Measurements from ENCODE around the gene PPBP.

- TF ChIP-seq ZSCAN18 (CRISPR knock-in tag; IDR thresholded peaks at IDR 0.05), result no peak
- TF ChIP-seq CTCF (IDR thresholded peaks at IDR 0.05), result no peak
- no peak for TF ChIP-seq ZNF121 (CRISPR knock-in tag; IDR thresholded peaks at IDR 0.05)
- no peak for TF ChIP-seq IRF2 (CRISPR knock-in tag; IDR thresholded peaks at IDR 0.05; ENCODE audit: borderline replicate concordance, low read depth)
- TF ChIP-seq ZNF263 (CRISPR knock-in tag; IDR thresholded peaks at IDR 0.05; ENCODE audit: low read depth), result no peak
- no peak for TF ChIP-seq E2F1 (CRISPR knock-in tag; IDR thresholded peaks at IDR 0.05)
- no peak for TF ChIP-seq ZNF317 (CRISPR knock-in tag; IDR thresholded peaks at IDR 0.05; ENCODE audit: borderline replicate concordance, low read depth)
- TF ChIP-seq ZNF138 (CRISPR knock-in tag; conservative IDR thresholded peaks at IDR 0.05), result no peak
- TF ChIP-seq JUN (CRISPR knock-in tag; IDR thresholded peaks at IDR 0.05), result no peak
- no peak for TF ChIP-seq TCF7 (CRISPR knock-in tag; IDR thresholded peaks at IDR 0.05; ENCODE audit: low read depth)
Observed at GRCh38 chr4:73943555-73943954, 44.4 kb downstream of the PPBP start.
